Measurements from ENCODE around the gene WNK3. TPM values are rescaled to one million over a fixed set of nuclear protein-coding genes. Genes with fewer than 3 reads are reported as not detected.

WNK3 gene
- total and polyA plus RNA-seq, 9 donors: 1.5 to 4.3 (median 2.7) TPM

DNA sequence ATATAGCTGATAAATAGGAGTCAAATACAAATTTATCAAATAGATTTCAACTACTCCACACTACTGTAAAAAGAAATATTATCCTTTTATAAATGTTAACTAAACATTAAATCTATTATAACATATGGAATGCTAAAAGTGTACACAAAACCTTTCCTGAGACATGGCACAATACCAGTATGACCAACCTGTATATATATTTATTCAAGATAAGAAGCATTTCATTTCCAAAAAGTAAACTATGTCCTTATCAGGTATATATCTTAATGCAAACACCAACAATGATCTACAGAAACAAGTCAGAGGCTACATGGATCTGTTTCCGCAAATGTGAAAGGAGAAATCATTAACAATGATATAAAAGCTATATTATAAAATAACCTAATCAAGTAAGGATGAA is 37.8 kb downstream of the WNK3 start:
- no peaks in the 10 kb centered on the region for H3K9me3 ChIP-seq (replicated peaks; ENCODE audit: control insufficient read depth, low read depth, low read length)
- no CpG with 5 or more reads among the region's 1 CpG for WGBS (ENCODE audit: insufficient coverage)
- H3K36me3 ChIP-seq (ENCODE audit: control insufficient read depth, insufficient read depth, low read length): no peaks in the 10 kb centered on the region
- H3K4me3 ChIP-seq (ENCODE audit: low read length): no peak overlapping the region
- DNase-seq: no peak
- no peaks in the 10 kb centered on the region for H3K27me3 ChIP-seq (ENCODE audit: control insufficient read depth, insufficient read depth, low read length)
- H3K4me1 ChIP-seq (ENCODE audit: control insufficient read depth, insufficient read depth, low read length): no peaks in the 10 kb centered on the region
- H3K27ac ChIP-seq (ENCODE audit: low read length): no peak overlapping the region

DNA sequence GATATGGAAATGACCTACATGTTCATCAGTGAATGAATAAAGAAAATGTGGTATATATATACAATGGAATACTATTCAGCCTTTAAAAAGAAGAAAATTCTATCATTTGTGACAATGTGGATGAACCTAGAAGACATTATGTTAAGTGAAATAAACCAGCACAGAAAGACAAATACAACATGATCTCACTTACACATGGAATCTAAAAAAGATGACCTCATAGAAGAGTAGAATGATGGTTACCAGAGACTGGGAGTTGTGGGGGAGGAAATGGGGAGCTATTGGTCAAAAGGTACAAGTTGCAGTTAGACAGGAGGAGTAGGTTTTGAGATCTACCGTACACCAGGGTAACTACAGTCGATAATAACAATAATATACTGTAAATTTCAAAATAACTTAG is 51.5 kb downstream of the WNK3 start:
- DNase-seq: no peak
- Histone ChIP-seq H3K4me3 (ENCODE audit: low read length) (no peak overlapping the region), H3K27ac (ENCODE audit: low read length) (no peak overlapping the region), H3K27me3 (ENCODE audit: control insufficient read depth, insufficient read depth, low read length) (no peaks in the 10 kb centered on the region), H3K9me3 (replicated peaks; ENCODE audit: control insufficient read depth, low read depth, low read length) (no peaks in the 10 kb centered on the region), H3K4me1 (ENCODE audit: control insufficient read depth, insufficient read depth, low read length) (no peaks in the 10 kb centered on the region), H3K36me3 (ENCODE audit: control insufficient read depth, insufficient read depth, low read length) (no peaks in the 10 kb centered on the region)
- no CpG with 5 or more reads among the region's 2 CpGs for WGBS (ENCODE audit: insufficient coverage)

DNA sequence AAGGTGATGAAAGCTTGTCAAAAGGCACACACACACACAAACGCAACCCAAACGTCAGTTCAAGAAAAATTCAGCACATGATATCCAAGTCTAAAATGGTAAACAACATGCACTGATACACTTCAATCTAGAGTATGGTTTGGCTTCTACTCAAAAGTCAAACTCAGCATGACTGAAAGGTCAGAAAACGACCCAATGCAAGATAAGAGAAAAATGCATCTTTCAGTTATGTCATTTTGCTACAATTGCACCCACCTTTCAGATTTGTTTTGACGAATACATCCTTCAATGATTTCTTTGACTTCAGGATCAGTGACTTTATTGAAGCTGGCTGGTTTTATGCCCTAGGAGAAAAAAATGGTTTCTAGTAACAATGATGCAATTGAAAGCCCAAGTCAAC is 56.3 kb downstream of the WNK3 start:
- H3K4me3 ChIP-seq (ENCODE audit: low read length): no peak overlapping the region
- H3K36me3 ChIP-seq (ENCODE audit: control insufficient read depth, insufficient read depth, low read length): peaks cover 2% of the 10 kb centered on the region
- H3K4me1 ChIP-seq (ENCODE audit: control insufficient read depth, insufficient read depth, low read length): no peaks in the 10 kb centered on the region
- no peaks in the 10 kb centered on the region for H3K9me3 ChIP-seq (replicated peaks; ENCODE audit: control insufficient read depth, low read depth, low read length)
- no peak overlapping the region for H3K27ac ChIP-seq (ENCODE audit: low read length)
- WGBS (ENCODE audit: insufficient coverage): 40% methylated on average over 1 of the region's 4 CpGs
- peaks cover 3% of the 10 kb centered on the region for H3K27me3 ChIP-seq (ENCODE audit: control insufficient read depth, insufficient read depth, low read length)
- no peak for DNase-seq

DNA sequence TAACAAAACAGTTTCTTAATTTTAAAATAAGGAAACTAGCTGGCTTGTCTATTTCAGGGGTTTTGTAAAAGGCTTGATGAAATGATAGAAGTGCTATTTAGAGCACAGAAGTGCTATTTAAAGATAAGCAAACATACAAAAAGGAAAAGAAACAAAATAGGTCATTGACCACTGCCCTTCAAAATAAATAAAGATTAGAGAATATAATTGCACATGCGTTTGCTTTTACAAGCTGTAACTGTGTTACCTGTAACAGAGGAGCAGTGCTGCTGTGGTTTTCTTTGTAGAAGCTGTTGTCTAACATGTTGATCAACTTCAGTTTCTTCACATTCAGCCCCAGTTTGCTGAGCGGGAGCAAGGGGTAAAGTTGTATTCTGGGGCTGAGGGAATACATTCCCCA is 63.5 kb downstream of the WNK3 start:
- Histone ChIP-seq H3K9me3 (replicated peaks; ENCODE audit: control insufficient read depth, low read depth, low read length) (no peaks in the 10 kb centered on the region), H3K4me3 (ENCODE audit: low read length) (no peak overlapping the region), H3K36me3 (ENCODE audit: control insufficient read depth, insufficient read depth, low read length) (peaks cover 2% of the 10 kb centered on the region), H3K4me1 (ENCODE audit: control insufficient read depth, insufficient read depth, low read length) (no peaks in the 10 kb centered on the region), H3K27ac (ENCODE audit: low read length) (no peak overlapping the region), H3K27me3 (ENCODE audit: control insufficient read depth, insufficient read depth, low read length) (peaks cover 9% of the 10 kb centered on the region)
- WGBS (ENCODE audit: insufficient coverage): no CpG with 5 or more reads among the region's 2 CpGs
- no peak for DNase-seq

DNA sequence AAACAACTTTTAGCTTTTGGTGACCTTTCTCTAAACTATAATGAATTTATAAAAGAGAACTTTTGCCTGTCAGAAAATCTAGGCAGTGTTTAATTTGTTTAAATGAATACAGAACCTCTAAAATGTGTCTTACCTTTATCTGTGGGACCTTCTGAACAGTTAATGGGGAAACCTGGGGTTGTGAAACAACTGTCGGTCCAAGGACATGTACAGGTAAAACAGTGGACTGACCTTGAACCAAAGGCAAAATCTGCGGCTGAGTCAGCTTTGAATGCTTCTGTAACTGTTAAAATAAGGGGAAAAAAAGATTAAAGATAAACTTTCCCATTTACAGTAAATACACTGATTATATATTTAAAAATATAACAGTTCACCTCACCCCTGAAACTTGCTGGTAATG is 65.1 kb downstream of the WNK3 start:
- no peak for DNase-seq
- H3K4me3 ChIP-seq (ENCODE audit: low read length): no peak overlapping the region
- WGBS (ENCODE audit: insufficient coverage): 100% methylated on average over 1 of the region's 2 CpGs

DNA sequence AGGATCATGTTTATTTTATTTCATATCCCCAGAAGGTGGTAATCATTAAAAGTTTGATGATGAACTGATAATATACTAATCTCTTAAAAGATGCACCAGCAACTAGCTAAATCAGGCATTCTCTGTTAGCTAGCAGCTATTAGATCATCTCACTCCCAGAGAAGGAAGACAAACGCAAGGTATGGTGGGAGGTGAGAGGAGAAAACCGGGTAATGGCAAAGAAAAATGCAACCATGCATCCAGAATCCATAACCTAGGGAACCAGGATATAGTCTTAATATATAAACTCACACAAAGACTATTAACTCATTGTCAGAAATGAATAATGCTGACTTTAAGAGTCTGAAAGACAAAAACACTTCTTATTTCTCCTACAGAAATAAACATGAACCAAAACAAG is 66.1 kb downstream of the WNK3 start:
- H3K4me3 ChIP-seq (ENCODE audit: low read length): no peak overlapping the region
- no peak overlapping the region for H3K27ac ChIP-seq (ENCODE audit: low read length)
- DNase-seq: no peak
- no CpG with 5 or more reads among the region's 2 CpGs for WGBS (ENCODE audit: insufficient coverage)
- H3K27me3 ChIP-seq (ENCODE audit: control insufficient read depth, insufficient read depth, low read length): peaks cover 9% of the 10 kb centered on the region
- peaks cover 3% of the 10 kb centered on the region for H3K4me1 ChIP-seq (ENCODE audit: control insufficient read depth, insufficient read depth, low read length)
- H3K9me3 ChIP-seq (replicated peaks; ENCODE audit: control insufficient read depth, low read depth, low read length): no peaks in the 10 kb centered on the region
- H3K36me3 ChIP-seq (ENCODE audit: control insufficient read depth, insufficient read depth, low read length): peaks cover 2% of the 10 kb centered on the region

More for the DNA sequence above, 65.1 kb downstream of the WNK3 start:
- no peaks in the 10 kb centered on the region for H3K9me3 ChIP-seq (replicated peaks; ENCODE audit: control insufficient read depth, low read depth, low read length)
- peaks cover 3% of the 10 kb centered on the region for H3K4me1 ChIP-seq (ENCODE audit: control insufficient read depth, insufficient read depth, low read length)
- no peak overlapping the region for H3K27ac ChIP-seq (ENCODE audit: low read length)
- H3K36me3 ChIP-seq (ENCODE audit: control insufficient read depth, insufficient read depth, low read length): peaks cover 2% of the 10 kb centered on the region
- peaks cover 9% of the 10 kb centered on the region for H3K27me3 ChIP-seq (ENCODE audit: control insufficient read depth, insufficient read depth, low read length)

DNA sequence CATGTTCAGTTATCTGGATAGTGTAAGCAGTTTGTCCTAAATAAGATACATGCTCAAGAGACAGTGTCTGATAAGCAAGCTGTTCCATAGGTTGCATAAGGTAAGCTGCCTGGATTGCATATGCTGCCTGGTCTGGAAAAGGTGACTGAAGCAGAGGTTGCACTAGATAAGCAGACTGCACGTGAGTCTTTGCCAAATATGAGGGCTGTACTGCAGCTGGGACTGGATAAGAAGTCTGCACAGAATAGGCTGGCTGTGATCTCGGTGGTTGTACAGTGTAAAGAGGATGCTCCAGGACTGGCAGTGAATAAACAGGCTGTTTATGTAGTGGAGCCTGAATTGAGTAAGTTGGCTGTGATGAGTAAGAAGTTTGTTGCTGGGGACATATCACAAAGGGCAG is 68.9 kb downstream of the WNK3 start:
- H3K27ac ChIP-seq (ENCODE audit: low read length): no peak overlapping the region
- H3K4me3 ChIP-seq (ENCODE audit: low read length): no peak overlapping the region
- H3K9me3 ChIP-seq (replicated peaks; ENCODE audit: control insufficient read depth, low read depth, low read length): no peaks in the 10 kb centered on the region
- H3K27me3 ChIP-seq (ENCODE audit: control insufficient read depth, insufficient read depth, low read length): peaks cover 2% of the 10 kb centered on the region
- no peak for DNase-seq
- H3K36me3 ChIP-seq (ENCODE audit: control insufficient read depth, insufficient read depth, low read length): no peaks in the 10 kb centered on the region
- peaks cover 3% of the 10 kb centered on the region for H3K4me1 ChIP-seq (ENCODE audit: control insufficient read depth, insufficient read depth, low read length)
- WGBS (ENCODE audit: insufficient coverage): 19% methylated on average over 2 of the region's 2 CpGs

DNA sequence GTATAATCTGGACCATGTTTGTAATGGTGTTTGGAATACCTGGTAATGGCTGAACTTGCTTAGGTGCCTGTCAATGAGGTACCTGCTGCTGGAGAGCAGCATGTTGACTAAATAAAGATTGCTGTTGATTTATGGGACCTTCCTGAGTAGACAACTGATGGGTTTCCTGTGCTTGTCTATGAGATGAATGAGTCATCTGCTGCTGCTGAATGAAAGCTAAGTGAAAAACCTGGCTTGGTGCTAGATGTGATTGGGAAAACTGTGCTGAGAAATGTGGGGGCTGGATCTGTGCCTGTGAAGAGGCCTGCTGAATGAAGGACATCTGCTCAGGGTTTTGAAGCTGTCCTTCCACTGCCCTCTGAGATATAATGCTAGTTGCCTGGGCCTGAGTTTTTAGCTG is 69.6 kb downstream of the WNK3 start:
- Histone ChIP-seq H3K4me1 (ENCODE audit: control insufficient read depth, insufficient read depth, low read length) (peaks cover 3% of the 10 kb centered on the region), H3K27me3 (ENCODE audit: control insufficient read depth, insufficient read depth, low read length) (peaks cover 2% of the 10 kb centered on the region), H3K9me3 (replicated peaks; ENCODE audit: control insufficient read depth, low read depth, low read length) (no peaks in the 10 kb centered on the region), H3K27ac (ENCODE audit: low read length) (no peak overlapping the region), H3K4me3 (ENCODE audit: low read length) (no peak overlapping the region), H3K36me3 (ENCODE audit: control insufficient read depth, insufficient read depth, low read length) (no peaks in the 10 kb centered on the region)
- DNase-seq: peak; percentile 65

DNA sequence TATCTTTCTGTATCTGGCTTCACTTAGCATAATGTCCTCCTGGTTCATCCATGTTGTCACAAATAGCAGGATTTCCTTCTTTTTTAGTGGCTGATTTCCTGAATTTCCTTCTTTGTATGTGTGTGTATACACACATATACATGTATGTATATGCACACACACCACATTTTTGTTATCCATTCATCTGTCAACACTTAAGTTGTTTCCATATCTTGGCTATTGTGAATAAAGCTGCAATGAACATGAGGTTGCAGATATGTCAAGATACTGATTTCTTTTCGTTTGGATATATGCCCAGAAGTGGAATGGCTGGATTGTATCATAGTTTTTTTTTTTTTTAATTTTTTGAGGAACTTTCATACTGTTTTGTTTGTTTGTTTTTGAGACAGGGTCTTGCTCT is 76.2 kb downstream of the WNK3 start:
- Histone ChIP-seq H3K36me3 (ENCODE audit: control insufficient read depth, insufficient read depth, low read length) (no peaks in the 10 kb centered on the region), H3K27me3 (ENCODE audit: control insufficient read depth, insufficient read depth, low read length) (no peaks in the 10 kb centered on the region), H3K9me3 (replicated peaks; ENCODE audit: control insufficient read depth, low read depth, low read length) (no peaks in the 10 kb centered on the region), H3K4me3 (ENCODE audit: low read length) (no peak overlapping the region), H3K27ac (ENCODE audit: low read length) (no peak overlapping the region), H3K4me1 (ENCODE audit: control insufficient read depth, insufficient read depth, low read length) (no peaks in the 10 kb centered on the region)
- DNase-seq: no peak
- no CpG with 5 or more reads among the region's 1 CpG for WGBS (ENCODE audit: insufficient coverage)

DNA sequence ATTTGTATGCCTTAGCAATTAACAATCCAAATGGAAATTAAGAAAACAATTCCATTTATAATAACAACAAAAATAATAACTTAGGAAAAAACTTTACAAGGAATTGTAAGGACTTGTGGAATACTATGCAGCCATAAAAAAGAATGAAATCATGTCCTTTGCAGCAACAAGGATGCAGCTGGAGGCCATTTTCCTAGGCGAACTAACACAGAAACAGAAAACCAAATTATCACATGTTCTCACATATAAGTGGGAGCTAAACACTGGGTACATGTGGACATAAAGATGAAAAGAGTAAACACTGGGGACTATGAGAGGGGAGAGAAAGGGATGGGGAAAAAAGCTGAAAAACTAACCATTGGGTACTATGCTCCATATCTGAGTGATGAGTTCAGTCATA is 77.4 kb downstream of the WNK3 start:
- H3K9me3 ChIP-seq (replicated peaks; ENCODE audit: control insufficient read depth, low read depth, low read length): no peaks in the 10 kb centered on the region
- H3K4me1 ChIP-seq (ENCODE audit: control insufficient read depth, insufficient read depth, low read length): no peaks in the 10 kb centered on the region
- DNase-seq: no peak
- no peaks in the 10 kb centered on the region for H3K27me3 ChIP-seq (ENCODE audit: control insufficient read depth, insufficient read depth, low read length)
- no peak overlapping the region for H3K27ac ChIP-seq (ENCODE audit: low read length)
- no peaks in the 10 kb centered on the region for H3K36me3 ChIP-seq (ENCODE audit: control insufficient read depth, insufficient read depth, low read length)
- H3K4me3 ChIP-seq (ENCODE audit: low read length): no peak overlapping the region
- no CpG with 5 or more reads among the region's 1 CpG for WGBS (ENCODE audit: insufficient coverage)

DNA sequence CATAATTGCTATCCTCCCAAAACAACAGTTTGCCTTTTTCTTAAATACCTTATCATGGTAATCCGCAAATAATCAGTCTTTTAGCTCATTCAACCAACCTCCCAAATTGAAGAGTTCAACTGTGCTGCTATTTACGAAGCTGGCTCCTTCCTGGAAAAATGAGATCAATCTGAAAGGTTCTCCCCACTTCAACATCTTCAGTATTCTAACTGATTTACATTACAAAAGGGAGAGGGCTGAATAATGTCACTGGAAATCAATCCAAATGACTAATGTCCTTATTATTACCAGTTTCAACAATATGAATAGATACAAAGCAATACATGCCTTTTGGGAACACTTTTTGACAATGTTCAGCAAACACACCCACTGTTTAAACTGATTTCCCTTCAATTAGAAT is 86.2 kb downstream of the WNK3 start:
- H3K36me3 ChIP-seq (ENCODE audit: control insufficient read depth, insufficient read depth, low read length): no peaks in the 10 kb centered on the region
- WGBS (ENCODE audit: insufficient coverage): 100% methylated on average over 1 of the region's 2 CpGs
- H3K9me3 ChIP-seq (replicated peaks; ENCODE audit: control insufficient read depth, low read depth, low read length): no peaks in the 10 kb centered on the region
- no peaks in the 10 kb centered on the region for H3K4me1 ChIP-seq (ENCODE audit: control insufficient read depth, insufficient read depth, low read length)
- no peak overlapping the region for H3K27ac ChIP-seq (ENCODE audit: low read length)
- no peak for DNase-seq
- H3K4me3 ChIP-seq (ENCODE audit: low read length): no peak overlapping the region
- H3K27me3 ChIP-seq (ENCODE audit: control insufficient read depth, insufficient read depth, low read length): no peaks in the 10 kb centered on the region

Data from muscle of leg (tissue), 11 donors.